HEK293 (cell line): ENCODE measurements around the gene RGS9.
A peak's percentile ranks its signal among the peaks of the same experiment; 100 is the strongest.

Experiments
- GLIS1 ChIP-seq: fragments of 450-650 bp; formaldehyde crosslinking; IDR thresholded peaks from 2 replicates; pipeline ENCODE4 v1.5.1; 2016; ENCODE audit warnings: missing biosample characterization, missing genetic modification characterization
- SCRT2 ChIP-seq: fragments of 450-650 bp; formaldehyde crosslinking; IDR thresholded peaks from 2 replicates; pipeline ENCODE4 v1.5.1; 2016; ENCODE audit warnings: missing biosample characterization, missing genetic modification characterization
- ZNF121 ChIP-seq: fragments of 450-650 bp; formaldehyde crosslinking; IDR thresholded peaks from 2 replicates; pipeline ENCODE4 v1.5.1; 2016; ENCODE audit warnings: missing biosample characterization, missing genetic modification characterization
- ZNF24 ChIP-seq: fragments of 450-650 bp; formaldehyde crosslinking; IDR thresholded peaks from 2 replicates; pipeline ENCODE4 v1.5.1; 2016; ENCODE audit warnings: missing biosample characterization, missing genetic modification characterization
- ZNF248 ChIP-seq: fragments of 450-650 bp; formaldehyde crosslinking; IDR thresholded peaks from 2 replicates; pipeline ENCODE4 v1.5.1; 2017; ENCODE audit warnings: missing biosample characterization, missing genetic modification characterization
- ZNF274 ChIP-seq, 2 experiments: fragments of 200-500 bp in 1 of 2; fragments of 450-650 bp in 1 of 2; sonication (Bioruptor generic) in 1 of 2; formaldehyde crosslinking in 1 of 2; IDR thresholded peaks; 2 replicates each; pipeline versions ENCODE4 v1.5.1 to v1.6.1; 2014 to 2016; ENCODE audit warnings: borderline replicate concordance in 1 of 2, inconsistent platforms in 1 of 2, low read length in 1 of 2, missing biosample characterization in 1 of 2, missing genetic modification characterization in 1 of 2
- ZNF394 ChIP-seq: fragments of 450-650 bp; formaldehyde crosslinking; IDR thresholded peaks from 2 replicates; pipeline ENCODE4 v1.5.1; 2016; ENCODE audit warnings: missing biosample characterization, missing genetic modification characterization, mild to moderate bottlenecking, moderate library complexity, borderline replicate concordance
- ZNF510 ChIP-seq: fragments of 450-650 bp; formaldehyde crosslinking; IDR thresholded peaks from 2 replicates; pipeline ENCODE4 v1.5.1; 2018; ENCODE audit warnings: mild to moderate bottlenecking, missing genetic modification characterization, missing biosample characterization; ENCODE audit not compliant: insufficient replicate concordance
- ZNF514 ChIP-seq: fragments of 450-650 bp; formaldehyde crosslinking; IDR thresholded peaks from 2 replicates; pipeline ENCODE4 v1.5.1; 2016; ENCODE audit warnings: missing biosample characterization, missing genetic modification characterization
- ZNF585B ChIP-seq: fragments of 450-650 bp; formaldehyde crosslinking; IDR thresholded peaks from 2 replicates; pipeline ENCODE4 v1.5.1; 2016; ENCODE audit warnings: missing biosample characterization, missing genetic modification characterization
- ZNF596 ChIP-seq: fragments of 450-650 bp; IDR thresholded peaks from 2 replicates; pipeline ENCODE4 v1.5.0; 2018; ENCODE audit warnings: missing biosample characterization, mild to moderate bottlenecking, missing genetic modification characterization, moderate library complexity
- ZNF658 ChIP-seq: fragments of 450-650 bp; formaldehyde crosslinking; IDR thresholded peaks from 2 replicates; pipeline ENCODE4; 2016; ENCODE audit warnings: missing biosample characterization, missing genetic modification characterization
- ZNF664 ChIP-seq: fragments of 450-650 bp; formaldehyde crosslinking; IDR thresholded peaks from 2 replicates; pipeline ENCODE4 v1.5.1; 2016; ENCODE audit warnings: missing biosample characterization, missing genetic modification characterization
- ZNF701 ChIP-seq: fragments of 450-650 bp; formaldehyde crosslinking; IDR thresholded peaks from 2 replicates; pipeline ENCODE4 v1.5.1; 2016; ENCODE audit warnings: missing biosample characterization, missing genetic modification characterization
- ZNF792 ChIP-seq: fragments of 450-650 bp; formaldehyde crosslinking; IDR thresholded peaks from 2 replicates; pipeline ENCODE4 v1.5.1; 2016; ENCODE audit warnings: missing biosample characterization, missing genetic modification characterization
- TF ChIP-seq, protein P1 (sequence below): fragments of 450-650 bp; formaldehyde crosslinking; conservative IDR thresholded peaks from 2 replicates; pipeline ENCODE4 v1.5.1; 2016; ENCODE audit warnings: low read depth, missing biosample characterization, missing genetic modification characterization
- TF ChIP-seq, protein P2 (sequence below): fragments of 450-650 bp; formaldehyde crosslinking; IDR thresholded peaks from 2 replicates; pipeline ENCODE4 v1.5.1; 2017; ENCODE audit warnings: missing biosample characterization, missing genetic modification characterization
- TF ChIP-seq, protein P3 (sequence below): fragments of 450-650 bp; formaldehyde crosslinking; IDR thresholded peaks from 2 replicates; pipeline ENCODE4 v1.5.1; 2016; ENCODE audit warnings: missing biosample characterization, missing genetic modification characterization
- TF ChIP-seq, protein P4 (sequence below): fragments of 450-650 bp; formaldehyde crosslinking; IDR thresholded peaks from 2 replicates; pipeline ENCODE4 v1.5.1; 2017; ENCODE audit warnings: missing biosample characterization, missing genetic modification characterization
- TF ChIP-seq, protein P5 (sequence below): fragments of 450-650 bp; formaldehyde crosslinking; IDR thresholded peaks from 2 replicates; pipeline ENCODE4 v1.5.1; 2016; ENCODE audit warnings: missing biosample characterization, missing genetic modification characterization, borderline replicate concordance

RGS9 gene

DNA sequence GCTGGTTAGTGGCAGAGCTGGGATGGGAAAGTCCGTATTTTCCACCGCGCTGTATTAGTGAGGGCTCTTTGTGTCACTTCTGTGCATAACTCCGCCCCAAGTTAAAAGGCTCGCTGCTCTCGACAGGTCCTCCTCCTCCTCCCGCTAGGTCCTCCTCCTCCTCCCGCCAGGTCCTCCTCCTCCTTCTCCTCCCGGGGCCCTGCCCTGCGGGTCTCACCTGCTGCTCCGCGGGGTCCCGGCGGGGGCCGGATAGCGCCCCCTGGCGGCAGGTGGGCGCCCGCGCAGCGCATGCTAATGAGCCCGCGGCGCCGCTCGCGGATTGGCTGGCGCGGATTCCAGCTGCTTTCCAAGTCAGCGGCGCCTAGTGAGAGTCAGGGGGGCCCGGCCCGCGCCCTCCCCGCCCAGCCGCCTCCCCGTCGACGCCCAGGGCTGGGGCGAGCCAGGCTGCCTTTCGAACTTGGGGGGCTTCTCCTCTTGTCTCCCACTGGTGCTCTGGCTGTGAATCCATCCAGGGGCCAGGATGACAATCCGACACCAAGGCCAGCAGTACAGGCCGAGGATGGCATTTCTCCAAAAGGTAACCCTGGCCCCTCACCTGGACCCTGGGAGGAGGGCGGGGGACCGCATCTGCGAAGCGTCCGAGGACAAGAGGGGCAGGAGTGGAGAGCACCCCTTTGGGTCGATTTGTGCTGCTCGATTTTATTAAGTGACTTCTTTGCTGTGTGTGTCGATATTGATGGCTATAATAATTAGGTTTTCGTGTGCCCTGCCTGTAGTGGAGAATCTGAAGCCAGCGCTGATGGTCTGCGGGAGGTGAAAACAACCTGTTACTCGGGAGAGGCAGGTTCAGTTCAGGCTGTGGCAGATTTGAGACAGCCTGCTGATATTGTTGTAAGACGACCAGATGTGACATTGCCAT, at the start of gene RGS9 (continued):
- TF ChIP-seq, protein P1, sequence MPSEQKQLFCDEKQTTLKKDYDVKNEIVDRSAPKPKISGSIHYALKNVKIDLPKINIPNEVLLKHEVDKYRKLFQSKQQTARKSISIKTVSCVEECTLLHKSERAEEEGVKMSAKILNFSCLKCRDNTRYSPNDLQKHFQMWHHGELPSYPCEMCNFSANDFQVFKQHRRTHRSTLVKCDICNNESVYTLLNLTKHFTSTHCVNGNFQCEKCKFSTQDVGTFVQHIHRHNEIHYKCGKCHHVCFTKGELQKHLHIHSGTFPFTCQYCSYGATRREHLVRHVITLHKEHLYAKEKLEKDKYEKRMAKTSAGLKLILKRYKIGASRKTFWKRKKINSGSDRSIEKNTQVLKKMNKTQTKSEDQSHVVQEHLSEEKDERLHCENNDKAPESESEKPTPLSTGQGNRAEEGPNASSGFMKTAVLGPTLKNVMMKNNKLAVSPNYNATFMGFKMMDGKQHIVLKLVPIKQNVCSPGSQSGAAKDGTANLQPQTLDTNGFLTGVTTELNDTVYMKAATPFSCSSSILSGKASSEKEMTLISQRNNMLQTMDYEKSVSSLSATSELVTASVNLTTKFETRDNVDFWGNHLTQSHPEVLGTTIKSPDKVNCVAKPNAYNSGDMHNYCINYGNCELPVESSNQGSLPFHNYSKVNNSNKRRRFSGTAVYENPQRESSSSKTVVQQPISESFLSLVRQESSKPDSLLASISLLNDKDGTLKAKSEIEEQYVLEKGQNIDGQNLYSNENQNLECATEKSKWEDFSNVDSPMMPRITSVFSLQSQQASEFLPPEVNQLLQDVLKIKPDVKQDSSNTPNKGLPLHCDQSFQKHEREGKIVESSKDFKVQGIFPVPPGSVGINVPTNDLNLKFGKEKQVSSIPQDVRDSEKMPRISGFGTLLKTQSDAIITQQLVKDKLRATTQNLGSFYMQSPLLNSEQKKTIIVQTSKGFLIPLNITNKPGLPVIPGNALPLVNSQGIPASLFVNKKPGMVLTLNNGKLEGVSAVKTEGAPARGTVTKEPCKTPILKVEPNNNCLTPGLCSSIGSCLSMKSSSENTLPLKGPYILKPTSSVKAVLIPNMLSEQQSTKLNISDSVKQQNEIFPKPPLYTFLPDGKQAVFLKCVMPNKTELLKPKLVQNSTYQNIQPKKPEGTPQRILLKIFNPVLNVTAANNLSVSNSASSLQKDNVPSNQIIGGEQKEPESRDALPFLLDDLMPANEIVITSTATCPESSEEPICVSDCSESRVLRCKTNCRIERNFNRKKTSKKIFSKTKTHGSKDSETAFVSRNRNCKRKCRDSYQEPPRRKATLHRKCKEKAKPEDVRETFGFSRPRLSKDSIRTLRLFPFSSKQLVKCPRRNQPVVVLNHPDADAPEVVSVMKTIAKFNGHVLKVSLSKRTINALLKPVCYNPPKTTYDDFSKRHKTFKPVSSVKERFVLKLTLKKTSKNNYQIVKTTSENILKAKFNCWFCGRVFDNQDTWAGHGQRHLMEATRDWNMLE (tag by site-specific recombination) = no peak
- TF ChIP-seq ZNF248 (tag by site-specific recombination) = no peak
- TF ChIP-seq ZNF596 (tag by site-specific recombination) = no peak
- peak; percentile 96 for TF ChIP-seq SCRT2
- TF ChIP-seq, protein P2, sequence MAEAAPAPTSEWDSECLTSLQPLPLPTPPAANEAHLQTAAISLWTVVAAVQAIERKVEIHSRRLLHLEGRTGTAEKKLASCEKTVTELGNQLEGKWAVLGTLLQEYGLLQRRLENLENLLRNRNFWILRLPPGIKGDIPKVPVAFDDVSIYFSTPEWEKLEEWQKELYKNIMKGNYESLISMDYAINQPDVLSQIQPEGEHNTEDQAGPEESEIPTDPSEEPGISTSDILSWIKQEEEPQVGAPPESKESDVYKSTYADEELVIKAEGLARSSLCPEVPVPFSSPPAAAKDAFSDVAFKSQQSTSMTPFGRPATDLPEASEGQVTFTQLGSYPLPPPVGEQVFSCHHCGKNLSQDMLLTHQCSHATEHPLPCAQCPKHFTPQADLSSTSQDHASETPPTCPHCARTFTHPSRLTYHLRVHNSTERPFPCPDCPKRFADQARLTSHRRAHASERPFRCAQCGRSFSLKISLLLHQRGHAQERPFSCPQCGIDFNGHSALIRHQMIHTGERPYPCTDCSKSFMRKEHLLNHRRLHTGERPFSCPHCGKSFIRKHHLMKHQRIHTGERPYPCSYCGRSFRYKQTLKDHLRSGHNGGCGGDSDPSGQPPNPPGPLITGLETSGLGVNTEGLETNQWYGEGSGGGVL (tag by site-specific recombination) = peak; percentile 36
- TF ChIP-seq ZNF792 (tag by site-specific recombination) = no peak
- TF ChIP-seq, protein P3, sequence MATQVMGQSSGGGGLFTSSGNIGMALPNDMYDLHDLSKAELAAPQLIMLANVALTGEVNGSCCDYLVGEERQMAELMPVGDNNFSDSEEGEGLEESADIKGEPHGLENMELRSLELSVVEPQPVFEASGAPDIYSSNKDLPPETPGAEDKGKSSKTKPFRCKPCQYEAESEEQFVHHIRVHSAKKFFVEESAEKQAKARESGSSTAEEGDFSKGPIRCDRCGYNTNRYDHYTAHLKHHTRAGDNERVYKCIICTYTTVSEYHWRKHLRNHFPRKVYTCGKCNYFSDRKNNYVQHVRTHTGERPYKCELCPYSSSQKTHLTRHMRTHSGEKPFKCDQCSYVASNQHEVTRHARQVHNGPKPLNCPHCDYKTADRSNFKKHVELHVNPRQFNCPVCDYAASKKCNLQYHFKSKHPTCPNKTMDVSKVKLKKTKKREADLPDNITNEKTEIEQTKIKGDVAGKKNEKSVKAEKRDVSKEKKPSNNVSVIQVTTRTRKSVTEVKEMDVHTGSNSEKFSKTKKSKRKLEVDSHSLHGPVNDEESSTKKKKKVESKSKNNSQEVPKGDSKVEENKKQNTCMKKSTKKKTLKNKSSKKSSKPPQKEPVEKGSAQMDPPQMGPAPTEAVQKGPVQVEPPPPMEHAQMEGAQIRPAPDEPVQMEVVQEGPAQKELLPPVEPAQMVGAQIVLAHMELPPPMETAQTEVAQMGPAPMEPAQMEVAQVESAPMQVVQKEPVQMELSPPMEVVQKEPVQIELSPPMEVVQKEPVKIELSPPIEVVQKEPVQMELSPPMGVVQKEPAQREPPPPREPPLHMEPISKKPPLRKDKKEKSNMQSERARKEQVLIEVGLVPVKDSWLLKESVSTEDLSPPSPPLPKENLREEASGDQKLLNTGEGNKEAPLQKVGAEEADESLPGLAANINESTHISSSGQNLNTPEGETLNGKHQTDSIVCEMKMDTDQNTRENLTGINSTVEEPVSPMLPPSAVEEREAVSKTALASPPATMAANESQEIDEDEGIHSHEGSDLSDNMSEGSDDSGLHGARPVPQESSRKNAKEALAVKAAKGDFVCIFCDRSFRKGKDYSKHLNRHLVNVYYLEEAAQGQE (tag by site-specific recombination) = no peak
- peak; percentile 79 for TF ChIP-seq GLIS1 (tag by site-specific recombination)
- TF ChIP-seq ZNF664 (tag by site-specific recombination) = no peak
- TF ChIP-seq ZNF585B (tag by site-specific recombination) = no peak
- TF ChIP-seq ZNF394 (tag by site-specific recombination) = peak; percentile 42; the same call in 1 of the 2 replicates
- peak; percentile 48; the same call in 1 of the 2 replicates for TF ChIP-seq ZNF24 (tag by site-specific recombination)
- no peak for TF ChIP-seq ZNF121 (tag by site-specific recombination)
- no peak for TF ChIP-seq ZNF701 (tag by site-specific recombination)
- no peak for TF ChIP-seq ZNF658 (tag by site-specific recombination)
- TF ChIP-seq ZNF510 (tag by site-specific recombination) = no peak
- TF ChIP-seq ZNF514 (tag by site-specific recombination) = no peak
- TF ChIP-seq, protein P4, sequence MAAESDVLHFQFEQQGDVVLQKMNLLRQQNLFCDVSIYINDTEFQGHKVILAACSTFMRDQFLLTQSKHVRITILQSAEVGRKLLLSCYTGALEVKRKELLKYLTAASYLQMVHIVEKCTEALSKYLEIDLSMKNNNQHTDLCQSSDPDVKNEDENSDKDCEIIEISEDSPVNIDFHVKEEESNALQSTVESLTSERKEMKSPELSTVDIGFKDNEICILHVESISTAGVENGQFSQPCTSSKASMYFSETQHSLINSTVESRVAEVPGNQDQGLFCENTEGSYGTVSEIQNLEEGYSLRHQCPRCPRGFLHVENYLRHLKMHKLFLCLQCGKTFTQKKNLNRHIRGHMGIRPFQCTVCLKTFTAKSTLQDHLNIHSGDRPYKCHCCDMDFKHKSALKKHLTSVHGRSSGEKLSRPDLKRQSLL (tag by site-specific recombination) = no peak
- TF ChIP-seq ZNF274 (IDR thresholded peaks at IDR 0.05; ENCODE audit: low read length) = no peak
- no peak for TF ChIP-seq ZNF274 (tag by site-specific recombination; IDR thresholded peaks at IDR 0.05; ENCODE audit: borderline replicate concordance)
- TF ChIP-seq, protein P5, sequence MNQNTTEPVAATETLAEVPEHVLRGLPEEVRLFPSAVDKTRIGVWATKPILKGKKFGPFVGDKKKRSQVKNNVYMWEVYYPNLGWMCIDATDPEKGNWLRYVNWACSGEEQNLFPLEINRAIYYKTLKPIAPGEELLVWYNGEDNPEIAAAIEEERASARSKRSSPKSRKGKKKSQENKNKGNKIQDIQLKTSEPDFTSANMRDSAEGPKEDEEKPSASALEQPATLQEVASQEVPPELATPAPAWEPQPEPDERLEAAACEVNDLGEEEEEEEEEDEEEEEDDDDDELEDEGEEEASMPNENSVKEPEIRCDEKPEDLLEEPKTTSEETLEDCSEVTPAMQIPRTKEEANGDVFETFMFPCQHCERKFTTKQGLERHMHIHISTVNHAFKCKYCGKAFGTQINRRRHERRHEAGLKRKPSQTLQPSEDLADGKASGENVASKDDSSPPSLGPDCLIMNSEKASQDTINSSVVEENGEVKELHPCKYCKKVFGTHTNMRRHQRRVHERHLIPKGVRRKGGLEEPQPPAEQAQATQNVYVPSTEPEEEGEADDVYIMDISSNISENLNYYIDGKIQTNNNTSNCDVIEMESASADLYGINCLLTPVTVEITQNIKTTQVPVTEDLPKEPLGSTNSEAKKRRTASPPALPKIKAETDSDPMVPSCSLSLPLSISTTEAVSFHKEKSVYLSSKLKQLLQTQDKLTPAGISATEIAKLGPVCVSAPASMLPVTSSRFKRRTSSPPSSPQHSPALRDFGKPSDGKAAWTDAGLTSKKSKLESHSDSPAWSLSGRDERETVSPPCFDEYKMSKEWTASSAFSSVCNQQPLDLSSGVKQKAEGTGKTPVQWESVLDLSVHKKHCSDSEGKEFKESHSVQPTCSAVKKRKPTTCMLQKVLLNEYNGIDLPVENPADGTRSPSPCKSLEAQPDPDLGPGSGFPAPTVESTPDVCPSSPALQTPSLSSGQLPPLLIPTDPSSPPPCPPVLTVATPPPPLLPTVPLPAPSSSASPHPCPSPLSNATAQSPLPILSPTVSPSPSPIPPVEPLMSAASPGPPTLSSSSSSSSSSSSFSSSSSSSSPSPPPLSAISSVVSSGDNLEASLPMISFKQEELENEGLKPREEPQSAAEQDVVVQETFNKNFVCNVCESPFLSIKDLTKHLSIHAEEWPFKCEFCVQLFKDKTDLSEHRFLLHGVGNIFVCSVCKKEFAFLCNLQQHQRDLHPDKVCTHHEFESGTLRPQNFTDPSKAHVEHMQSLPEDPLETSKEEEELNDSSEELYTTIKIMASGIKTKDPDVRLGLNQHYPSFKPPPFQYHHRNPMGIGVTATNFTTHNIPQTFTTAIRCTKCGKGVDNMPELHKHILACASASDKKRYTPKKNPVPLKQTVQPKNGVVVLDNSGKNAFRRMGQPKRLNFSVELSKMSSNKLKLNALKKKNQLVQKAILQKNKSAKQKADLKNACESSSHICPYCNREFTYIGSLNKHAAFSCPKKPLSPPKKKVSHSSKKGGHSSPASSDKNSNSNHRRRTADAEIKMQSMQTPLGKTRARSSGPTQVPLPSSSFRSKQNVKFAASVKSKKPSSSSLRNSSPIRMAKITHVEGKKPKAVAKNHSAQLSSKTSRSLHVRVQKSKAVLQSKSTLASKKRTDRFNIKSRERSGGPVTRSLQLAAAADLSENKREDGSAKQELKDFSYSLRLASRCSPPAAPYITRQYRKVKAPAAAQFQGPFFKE (tag by site-specific recombination) = no peak
